Activated CD8-positive, alpha-beta memory T cell treated with anti-CD3 and anti-CD28 coated beads, Interleukin-2, amount 50 U/mL, for 1 hour (primary cell): ENCODE measurements around the gene CXorf51A.
"Not testable (repeated sequence)": the region's sequence is repeated elsewhere in the genome, so short reads cannot be mapped to it uniquely, and the experiment has no call there.

Source experiments
- DNase-seq: peaks from one replicate; pipeline ENCODE4 v3.0.0-alpha.2; 2020; ENCODE audit errors: extremely low read depth

The CXorf51A gene

DNA sequence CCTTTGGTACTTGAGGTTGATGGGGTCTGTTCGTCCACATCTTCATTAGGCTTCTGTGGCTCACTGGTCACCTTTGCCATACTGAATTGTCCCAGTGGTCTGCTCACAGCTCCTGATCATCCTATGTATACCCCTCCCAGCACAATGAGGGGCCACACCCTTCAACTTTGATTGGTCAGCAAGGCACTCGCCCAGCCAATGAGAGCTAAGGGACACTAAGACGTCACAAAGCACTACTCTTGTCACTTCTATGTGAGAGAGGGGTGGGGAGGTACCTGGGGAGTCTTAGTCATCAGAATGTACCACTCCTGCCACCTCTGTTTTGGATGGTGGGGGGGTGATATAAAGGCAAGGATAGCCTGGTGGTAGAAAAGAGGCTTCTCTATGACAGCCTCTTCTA is at the start of gene CXorf51A:
CXorf51A (minus strand) TSS at position 101 of the 400 bp plus-strand sequence; CDS start at position 80, 21 bp downstream.
- DNase-seq = not testable (repeated sequence)

DNA sequence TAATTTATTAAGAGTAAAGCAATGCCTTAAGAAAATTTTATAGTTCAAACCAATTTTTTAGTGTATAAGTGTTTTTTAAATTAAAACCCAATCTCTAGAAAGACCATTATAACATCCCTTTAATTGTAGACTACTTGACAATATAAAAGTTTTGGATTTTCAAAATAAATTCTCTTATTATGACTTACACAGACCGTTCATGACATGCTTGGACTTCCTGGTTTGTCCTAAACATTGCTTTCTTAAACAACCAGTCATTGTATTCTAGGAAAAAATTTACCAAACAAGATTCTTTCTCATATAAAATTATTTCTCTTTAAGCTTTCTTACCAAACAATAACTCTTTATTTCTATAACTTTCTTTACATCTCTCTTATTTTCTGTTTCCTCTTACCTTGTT is 49.0 kb upstream of the CXorf51A start:
- no peak for DNase-seq

DNA sequence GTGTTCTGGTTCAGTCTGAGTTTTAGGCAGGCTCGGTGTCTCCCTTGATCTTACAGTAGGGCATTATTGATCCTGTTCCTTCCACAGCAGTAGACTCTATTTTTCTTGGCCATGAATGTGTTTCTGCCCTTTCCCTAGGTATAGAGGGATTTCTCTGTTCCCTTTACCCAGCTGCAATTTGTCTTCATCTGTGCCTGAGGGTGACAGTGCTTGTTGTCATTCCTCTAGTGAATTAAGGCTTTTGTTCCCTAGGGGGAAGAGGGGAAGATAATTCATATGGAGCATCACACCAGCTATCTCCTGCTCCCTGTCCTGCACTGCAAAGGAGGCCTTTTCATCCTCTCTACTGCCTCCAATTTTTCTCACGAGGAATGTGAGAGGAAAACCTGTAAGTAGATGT is 39.7 kb upstream of the CXorf51A start:
- no peak for DNase-seq

DNA sequence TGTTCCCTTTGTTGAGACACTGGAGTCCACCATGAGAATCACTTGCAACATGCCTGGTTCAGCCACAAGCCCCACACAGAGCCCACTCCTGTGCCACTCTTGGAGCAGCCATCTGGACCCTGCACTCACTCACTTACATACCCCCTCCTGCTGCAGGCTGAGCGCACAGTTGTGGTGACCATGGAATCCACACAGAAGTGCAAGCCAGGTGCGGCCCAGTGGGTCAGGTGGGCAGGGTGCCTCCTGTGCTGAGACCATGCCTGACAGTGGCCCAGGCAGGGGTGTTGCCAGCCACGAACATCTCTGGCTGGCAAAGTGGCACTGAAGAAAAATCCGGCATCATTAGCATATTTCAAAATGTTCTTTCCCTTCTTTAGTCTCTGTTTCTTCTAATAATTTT is 17.4 kb upstream of the CXorf51A start:
- no peak for DNase-seq

DNA sequence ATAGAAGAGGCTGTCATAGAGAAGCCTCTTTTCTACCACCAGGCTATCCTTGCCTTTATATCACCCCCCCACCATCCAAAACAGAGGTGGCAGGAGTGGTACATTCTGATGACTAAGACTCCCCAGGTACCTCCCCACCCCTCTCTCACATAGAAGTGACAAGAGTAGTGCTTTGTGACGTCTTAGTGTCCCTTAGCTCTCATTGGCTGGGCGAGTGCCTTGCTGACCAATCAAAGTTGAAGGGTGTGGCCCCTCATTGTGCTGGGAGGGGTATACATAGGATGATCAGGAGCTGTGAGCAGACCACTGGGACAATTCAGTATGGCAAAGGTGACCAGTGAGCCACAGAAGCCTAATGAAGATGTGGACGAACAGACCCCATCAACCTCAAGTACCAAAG is 5.1 kb downstream of the CXorf51A start, which contains the start of gene CXorf51B:
CXorf51B (plus strand) TSS at position 301 of the 400 bp plus-strand sequence; CDS start at position 322, 21 bp downstream.
- not testable (repeated sequence) for DNase-seq
